Astrocyte (in vitro differentiated cells and primary cell): ENCODE measurements around the gene ZNF555.

ENCODE experiments used
- CTCF ChIP-seq: IDR thresholded peaks from 2 replicates; pipeline ENCODE4 v1.5.1; 2011; ENCODE audit warnings: low read depth, mild to moderate bottlenecking, inconsistent platforms, low read length, moderate library complexity; ENCODE audit not compliant: insufficient read depth
- EZH2 ChIP-seq: IDR thresholded peaks from 2 replicates; pipeline ENCODE4 v1.6.1; 2012; ENCODE audit warnings: mild to moderate bottlenecking, low read length, inconsistent platforms; ENCODE audit not compliant: insufficient read depth

- no peak for TF ChIP-seq CTCF
- no peak for TF ChIP-seq EZH2
Measured at GRCh38 chr19:2814426-2814825, 26.8 kb upstream of the ZNF555 start.
